Stimulated activated CD4-positive, alpha-beta T cell treated with anti-CD3 and anti-CD28 coated beads, Interleukin-4, amount 100 ng/mL, for 1 hour (primary cell): Measurements from ENCODE around the gene PPP1R3C.

Experiments used
- DNase-seq: peaks from one replicate; pipeline ENCODE4 v3.0.0-alpha.2; 2020

Gene PPP1R3C

DNA sequence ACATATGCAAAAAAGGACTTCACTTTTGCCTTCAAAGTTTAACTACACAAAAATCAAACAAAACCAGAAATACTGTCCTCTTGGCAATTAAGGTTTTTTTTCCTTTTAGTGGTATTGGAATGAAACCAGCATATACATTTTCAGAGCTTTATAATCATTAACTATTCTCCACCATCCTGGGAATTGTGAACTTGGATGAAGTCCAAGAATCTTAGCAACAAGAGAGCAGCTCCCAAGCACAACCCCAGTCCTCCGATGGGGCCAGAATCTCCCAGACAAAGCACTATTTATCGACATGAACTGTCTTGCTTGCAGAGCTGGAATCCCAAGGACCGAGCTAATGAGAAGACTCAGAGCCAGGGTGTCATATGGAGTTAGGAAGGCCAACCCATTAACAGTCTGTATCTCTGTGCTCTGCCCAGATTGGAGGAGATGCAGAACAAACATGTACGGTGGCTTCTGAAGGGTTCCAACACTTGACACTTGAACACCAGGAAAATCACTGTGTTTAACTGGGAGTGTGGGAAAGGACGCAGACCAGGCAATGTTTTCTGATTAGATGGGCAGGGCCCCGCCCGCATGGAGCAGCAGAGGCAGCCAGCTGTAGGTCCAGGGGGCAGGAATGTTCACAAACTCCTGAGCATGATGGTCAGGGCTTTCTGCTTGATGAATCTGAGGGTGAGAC lies 35.5 kb downstream of the PPP1R3C start:
- no peak for DNase-seq

DNA sequence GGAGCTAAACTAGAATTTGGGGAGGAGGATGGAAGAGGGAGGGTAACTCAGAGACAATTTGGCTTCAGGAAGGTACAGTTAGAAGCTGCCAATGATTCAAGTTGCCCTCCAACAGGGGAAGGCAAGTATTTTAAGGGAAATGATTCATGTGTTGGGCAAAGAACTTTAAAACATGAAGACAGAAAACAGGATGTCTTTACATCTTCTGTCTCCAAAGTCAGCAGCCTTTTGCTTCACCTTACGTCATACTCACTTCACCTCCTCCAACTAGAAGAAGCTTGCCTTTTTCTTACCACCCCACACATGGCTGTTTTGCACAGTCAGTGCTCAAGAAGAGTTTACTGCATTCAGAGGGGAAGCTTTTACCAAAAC lies 36.1 kb downstream of the PPP1R3C start:
- DNase-seq, result no peak

DNA sequence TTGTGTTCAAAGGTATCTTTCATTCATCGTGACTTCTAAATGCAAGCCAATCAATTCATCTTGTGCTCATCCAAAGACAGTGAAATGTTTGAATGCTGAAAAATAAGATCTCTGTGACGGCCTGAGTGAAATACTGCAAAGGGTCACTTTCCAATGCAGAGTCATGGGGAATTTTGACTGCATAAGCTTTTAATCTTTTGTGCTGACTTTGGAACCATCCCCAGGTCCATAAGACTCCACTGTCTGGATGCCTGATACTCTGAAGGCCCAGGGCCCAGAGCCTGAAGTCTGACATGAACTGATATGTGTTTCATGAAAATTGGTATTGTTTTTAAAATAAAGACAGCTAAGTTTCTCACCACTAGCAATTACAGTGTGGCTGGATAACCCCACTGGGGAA lies 39.0 kb downstream of the PPP1R3C start:
- DNase-seq, result no peak

DNA sequence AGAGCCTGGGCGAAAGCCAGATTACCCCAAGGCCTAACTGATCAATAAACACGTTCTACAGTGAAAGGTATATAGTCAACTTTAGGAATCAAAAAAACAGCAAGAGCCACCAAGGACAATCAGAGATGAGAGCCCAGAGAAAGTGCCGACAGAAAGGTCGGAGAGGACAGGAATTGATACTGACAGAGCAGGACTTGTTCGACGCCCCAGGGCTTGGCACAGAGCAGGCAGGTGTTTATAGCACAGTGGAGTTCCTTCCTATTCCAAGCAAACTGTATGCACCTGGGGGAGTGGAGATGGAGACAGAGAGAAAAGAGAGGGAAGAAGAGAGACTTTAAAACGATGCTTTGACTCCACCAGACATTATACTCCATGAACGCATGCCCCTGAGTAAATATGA lies 39.5 kb downstream of the PPP1R3C start:
- no peak for DNase-seq

DNA sequence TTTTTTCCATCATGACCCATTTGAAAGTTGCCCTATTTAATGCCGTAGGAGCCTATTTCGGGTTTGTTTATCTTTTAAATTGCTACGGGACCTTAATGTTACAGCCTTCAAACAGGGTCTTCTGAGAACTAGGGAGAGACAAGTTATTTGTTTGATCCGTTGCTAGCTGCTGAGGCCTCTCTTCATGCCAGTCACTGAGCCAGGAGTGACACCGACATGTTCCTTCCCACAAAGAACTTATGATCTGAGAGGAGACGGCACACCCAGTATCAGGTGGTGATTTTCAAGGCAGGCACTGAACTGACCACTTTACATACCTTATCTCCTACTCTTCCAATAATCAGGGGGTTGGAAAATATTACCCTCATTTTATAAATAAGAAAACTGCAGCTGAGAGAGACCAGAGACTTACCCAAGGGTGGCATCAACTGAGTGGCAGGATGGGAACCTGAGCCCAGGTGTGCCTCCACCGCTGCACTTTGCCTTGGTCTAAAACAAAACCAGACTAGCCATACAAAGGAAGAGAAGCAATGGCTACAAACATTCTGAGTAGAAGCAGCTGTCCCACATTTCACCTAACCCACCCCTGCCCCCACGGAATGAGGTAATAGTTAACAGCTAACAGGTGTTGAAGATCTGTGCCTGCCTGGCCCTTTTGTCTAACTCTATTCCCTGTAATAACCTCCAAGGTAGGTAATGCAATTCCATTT lies 40.5 kb downstream of the PPP1R3C start:
- DNase-seq, result no peak

DNA sequence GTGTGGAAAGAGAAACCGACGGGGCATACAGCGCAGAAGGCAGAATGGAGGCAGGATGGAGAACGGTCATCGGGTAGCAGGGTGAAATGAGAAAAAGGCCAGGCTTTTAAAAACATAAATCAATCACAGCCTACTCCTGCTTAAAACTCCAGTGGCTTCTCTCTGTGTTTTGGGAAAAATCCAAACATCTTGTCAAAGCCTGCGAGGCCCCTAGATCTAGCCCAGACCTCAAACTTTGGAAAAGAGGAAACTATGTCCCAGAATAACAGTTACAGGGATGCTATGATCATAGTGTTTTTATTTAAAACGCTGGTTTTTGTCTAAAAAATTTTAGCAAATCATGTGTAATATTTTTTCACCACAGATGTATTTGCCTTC lies 41.1 kb downstream of the PPP1R3C start:
- no peak for DNase-seq

DNA sequence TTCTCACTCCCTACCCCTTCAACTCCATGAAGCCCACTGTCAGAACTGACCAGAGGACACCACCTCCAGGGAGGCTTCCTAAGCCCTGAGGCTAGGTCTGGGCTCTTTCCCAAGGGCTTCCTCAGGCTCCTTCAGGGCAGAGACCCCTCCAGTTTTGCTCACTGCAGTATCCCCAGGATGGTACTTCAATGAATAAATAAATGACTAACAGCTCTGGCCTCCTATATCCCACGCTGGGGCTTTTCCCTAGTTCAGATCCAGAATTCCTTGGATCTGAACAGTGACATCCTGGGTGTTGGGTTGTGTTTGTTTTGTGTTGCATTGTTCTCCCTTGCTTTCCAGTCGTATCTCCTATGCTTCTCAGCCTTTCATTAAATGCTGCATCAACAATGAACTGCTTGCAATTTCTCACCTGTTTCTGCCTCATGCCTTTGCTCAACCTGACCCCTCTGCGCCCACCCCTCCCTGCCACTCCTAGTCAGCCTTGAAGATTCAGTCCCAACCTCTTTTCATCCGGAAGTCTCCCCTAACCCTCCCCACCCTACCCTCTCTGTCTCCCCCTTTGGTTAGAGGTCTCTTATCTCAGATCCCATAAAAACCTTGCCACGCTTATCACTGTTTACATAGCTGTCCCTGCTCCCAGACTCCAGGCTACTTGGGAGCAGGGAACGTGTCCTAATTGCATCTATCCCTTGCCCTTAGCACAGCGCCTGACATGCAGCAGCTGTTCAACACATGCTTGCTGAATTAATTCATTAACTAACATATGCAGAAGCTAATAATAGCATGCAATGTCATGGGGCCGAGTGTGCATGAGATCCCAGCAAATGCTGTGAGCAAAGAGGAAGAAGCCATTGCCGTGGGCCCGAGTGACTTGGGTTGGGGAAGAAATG lies 41.7 kb downstream of the PPP1R3C start:
- no peak for DNase-seq

DNA sequence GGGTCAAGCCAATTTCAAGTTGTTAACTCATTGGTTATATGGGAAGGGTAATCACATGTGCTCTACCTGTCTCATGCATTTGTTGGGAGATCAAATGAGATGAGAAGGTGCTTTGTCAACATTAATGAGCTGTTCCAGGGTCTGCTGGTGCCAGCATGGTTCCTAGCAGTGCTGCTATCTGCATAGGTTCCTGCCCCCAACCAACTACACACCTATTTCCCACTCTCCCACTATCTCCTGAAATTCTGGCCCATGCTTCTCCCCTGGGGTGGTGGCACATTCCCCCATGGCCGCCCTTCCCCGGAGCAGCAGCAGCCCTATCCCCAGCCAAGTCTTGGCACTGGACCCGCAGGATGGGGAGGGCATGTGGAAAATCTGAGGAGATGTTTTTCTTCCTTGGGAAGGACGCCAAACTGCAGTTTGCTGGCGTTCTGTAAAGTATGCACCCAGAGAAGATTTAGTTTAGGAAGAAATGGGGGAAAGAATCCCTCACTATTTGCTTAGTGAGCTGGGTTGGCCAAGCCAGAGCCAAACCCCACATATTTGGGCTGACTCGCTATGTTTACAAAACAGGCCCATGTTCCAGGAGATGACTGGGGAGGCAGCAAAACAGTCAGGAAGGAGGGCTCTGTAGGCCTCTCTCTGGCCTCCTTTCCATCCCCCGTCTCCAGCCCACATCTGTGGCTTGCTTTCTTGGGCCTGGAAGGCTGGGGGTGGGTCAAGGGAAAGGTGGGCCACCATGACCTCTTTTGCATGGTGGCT lies 42.5 kb downstream of the PPP1R3C start:
- no peak for DNase-seq

DNA sequence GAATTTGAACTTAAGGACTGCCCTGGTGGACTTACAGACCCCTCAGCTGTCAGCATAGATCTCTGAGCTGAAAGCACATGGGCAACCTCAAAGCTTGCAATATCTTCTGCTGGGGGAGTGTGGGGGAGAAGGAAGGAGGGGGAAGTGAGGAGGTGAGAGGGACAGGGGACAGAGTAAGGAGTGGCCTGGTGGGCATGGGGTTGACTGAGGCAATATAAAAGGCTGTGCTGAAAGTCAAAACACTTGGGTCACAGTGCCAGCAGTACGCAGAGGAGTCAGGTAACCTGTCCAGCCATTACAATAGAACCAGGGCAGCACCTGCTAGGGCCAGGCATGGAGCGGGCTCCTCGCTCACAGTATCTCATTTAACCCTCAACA lies 43.2 kb downstream of the PPP1R3C start:
- no peak for DNase-seq

DNA sequence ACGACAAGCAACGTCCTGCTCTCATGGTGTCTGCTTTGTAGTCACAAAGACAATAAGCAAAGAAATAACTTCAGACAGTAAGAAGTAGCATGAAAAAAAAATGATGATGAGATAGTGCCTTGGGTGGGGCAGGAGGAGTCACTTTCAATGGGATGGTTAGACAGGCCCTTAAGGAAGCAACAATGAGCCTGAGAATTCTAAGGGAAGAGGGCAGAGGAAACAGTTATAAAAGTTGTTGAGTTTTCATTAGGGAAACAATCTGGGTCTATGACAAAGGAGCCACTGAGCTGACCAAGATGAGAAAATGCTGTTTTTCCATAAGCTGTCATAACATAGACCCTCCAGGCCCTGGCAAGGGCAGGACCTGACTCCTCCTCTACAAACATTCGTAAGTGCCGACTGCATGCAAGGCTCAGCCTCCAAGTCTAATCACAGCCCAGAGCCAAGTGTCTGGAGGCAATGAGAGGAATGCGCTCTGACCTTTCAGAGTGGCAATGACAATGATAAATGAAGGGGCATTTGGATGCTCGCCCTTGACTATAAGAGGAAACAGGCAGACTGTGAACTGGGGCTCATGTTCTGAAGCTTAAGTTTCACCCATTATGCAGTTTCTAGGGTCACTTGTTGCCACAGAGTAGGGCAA lies 43.7 kb downstream of the PPP1R3C start:
- DNase-seq, result no peak

DNA sequence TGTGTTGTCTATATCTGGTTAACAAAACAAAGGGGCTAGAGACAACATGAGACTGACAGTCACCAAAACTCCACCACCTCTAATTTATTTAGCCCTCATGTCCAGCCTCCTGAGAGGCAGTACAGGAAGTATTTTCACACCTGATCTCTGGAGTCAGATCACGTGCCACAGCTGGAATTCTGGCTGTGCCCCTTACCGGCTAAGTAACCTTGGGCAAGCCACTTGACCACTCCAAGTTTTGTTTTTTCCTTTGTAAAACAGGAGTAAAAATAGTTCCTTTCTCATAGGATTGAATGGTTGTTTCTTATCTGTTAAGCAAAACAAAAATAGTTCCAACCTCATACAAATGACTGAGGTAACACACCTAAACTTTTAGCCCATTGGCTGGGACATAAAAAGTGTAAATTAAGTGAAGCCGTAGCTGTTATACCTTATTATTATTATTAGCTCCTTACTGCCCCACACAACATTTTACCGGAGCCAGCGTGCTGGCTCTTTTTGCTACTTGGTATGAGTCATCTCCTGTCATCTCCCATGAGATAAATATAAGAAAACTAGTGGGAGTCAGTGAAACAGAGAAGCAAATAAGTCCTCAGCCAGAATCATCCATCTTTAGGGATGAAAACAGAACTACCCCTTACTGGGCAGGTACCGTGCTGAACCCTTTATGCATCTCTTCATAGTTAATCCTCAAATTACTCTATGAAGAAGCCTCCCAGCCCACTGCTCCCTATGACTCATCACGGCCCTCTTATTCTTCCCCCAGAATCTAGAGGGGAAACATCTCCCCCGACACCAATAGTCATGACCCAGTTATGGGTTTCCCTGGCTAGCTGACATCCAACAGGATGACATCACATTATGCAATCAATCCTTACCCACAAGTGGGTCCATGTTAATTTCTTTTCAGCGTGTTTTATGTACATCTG lies 44.9 kb downstream of the PPP1R3C start:
- no peak for DNase-seq

DNA sequence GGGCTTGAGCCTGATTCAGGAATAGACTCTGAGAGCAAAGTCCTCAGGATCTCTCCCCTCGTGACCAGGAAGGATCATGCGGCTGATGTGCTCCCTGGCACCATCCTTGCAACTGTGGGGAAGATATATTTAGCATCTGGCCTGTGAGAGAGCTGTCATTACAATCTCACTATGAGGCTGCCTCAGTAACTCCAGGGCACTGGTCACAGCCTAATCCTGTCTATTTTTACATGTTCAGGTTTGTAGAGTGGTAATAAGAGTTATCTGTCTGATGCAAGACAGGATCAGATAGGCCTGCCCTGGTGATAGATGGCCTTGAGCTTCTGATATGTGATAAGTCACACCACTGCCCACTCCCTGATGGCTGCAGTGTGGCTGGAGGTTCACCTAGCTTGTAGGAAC lies 50.7 kb downstream of the PPP1R3C start:
- DNase-seq, result no peak

DNA sequence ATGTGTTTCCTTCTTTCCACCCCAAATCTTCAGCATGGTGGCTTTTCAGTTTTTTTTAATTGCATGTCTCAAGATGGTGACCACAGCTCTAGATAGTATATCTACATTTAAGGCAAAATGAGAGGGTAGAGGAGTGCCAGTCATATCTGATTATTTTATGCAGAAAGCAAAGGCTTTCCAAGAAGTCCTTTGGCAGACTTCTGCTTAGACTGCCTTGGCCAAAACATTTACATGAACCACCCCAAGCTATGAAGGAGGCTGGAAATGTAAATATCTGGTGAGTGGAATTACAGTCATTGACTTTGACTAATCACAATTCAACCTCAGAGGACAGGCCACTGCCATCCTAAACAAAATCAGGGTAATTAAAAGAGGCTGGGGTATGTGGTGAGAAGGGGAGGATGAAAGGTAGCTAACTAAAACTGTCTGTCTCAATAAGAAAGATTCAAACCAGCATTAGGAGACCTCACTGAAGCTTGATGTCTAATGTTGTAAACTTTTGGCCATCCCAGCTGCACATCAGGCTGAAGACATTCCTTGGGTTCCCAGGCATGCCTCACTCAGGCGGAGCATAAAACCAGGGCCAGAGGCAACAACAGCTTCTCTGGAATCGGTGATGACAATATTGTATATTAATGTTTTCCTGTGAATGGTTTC lies 53.4 kb downstream of the PPP1R3C start:
- no peak for DNase-seq
